VCaP (cell line): ENCODE measurements around the gene OAF.

Experiments used
- H3K27ac ChIP-seq: fragments of 450-650 bp; 2 replicates; pipeline ENCODE4 v1.5.1; 2017
- TF ChIP-seq, protein P1 (sequence below): fragments of 450-650 bp; conservative IDR thresholded peaks from 2 replicates; pipeline ENCODE4 v1.5.1; 2017; ENCODE audit warnings: mild to moderate bottlenecking, moderate library complexity

Gene OAF

GRCh38 chr11:120220747-120221037 is 9.9 kb downstream of the OAF start:
- TF ChIP-seq, protein P1, sequence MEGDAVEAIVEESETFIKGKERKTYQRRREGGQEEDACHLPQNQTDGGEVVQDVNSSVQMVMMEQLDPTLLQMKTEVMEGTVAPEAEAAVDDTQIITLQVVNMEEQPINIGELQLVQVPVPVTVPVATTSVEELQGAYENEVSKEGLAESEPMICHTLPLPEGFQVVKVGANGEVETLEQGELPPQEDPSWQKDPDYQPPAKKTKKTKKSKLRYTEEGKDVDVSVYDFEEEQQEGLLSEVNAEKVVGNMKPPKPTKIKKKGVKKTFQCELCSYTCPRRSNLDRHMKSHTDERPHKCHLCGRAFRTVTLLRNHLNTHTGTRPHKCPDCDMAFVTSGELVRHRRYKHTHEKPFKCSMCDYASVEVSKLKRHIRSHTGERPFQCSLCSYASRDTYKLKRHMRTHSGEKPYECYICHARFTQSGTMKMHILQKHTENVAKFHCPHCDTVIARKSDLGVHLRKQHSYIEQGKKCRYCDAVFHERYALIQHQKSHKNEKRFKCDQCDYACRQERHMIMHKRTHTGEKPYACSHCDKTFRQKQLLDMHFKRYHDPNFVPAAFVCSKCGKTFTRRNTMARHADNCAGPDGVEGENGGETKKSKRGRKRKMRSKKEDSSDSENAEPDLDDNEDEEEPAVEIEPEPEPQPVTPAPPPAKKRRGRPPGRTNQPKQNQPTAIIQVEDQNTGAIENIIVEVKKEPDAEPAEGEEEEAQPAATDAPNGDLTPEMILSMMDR: no peak
- H3K27ac ChIP-seq: no peak overlapping the region

DNA sequence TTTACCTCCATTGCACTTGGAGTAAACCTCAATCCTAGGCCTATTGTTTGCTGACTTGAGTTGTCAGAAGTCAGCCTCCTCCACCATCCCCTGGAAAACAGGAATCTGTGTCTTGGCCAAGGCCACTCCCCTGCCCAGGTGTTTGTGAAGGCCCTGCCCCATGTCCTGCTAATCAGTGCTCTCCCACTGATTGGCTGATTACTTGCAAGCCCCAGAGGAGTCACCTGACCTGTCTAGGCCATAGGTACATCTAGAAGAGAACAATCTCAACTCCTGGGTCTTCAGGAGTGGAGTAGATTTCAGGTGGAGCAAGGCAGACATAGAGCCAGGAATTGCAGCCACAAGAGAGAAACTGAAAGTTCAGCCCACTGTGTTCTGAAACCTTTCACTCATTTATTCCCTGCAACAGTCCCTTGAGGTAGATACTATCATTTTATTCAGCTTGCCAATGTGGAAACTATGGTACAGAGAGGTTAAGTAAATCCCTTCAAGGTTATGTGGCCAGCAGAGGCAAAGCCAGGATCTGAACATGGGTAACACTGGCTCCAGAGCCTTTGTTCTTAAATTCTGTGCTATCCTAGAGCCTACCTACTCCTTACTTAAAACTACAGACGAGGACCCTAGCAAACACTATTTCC is 10.4 kb downstream of the OAF start:
- TF ChIP-seq, protein P1: no peak
- H3K27ac ChIP-seq: no peak overlapping the region

- no peak overlapping the region for H3K27ac ChIP-seq
- TF ChIP-seq, protein P1: no peak
Measured at GRCh38 chr11:120222916-120223315, 12.1 kb downstream of the OAF start.

GRCh38 chr11:120223793-120224192 is 13.0 kb downstream of the OAF start:
- no peak overlapping the region for H3K27ac ChIP-seq
- TF ChIP-seq, protein P1: no peak

- TF ChIP-seq, protein P1: no peak
- H3K27ac ChIP-seq: no peak overlapping the region
Measured at GRCh38 chr11:120224361-120224760, 13.5 kb downstream of the OAF start.

DNA sequence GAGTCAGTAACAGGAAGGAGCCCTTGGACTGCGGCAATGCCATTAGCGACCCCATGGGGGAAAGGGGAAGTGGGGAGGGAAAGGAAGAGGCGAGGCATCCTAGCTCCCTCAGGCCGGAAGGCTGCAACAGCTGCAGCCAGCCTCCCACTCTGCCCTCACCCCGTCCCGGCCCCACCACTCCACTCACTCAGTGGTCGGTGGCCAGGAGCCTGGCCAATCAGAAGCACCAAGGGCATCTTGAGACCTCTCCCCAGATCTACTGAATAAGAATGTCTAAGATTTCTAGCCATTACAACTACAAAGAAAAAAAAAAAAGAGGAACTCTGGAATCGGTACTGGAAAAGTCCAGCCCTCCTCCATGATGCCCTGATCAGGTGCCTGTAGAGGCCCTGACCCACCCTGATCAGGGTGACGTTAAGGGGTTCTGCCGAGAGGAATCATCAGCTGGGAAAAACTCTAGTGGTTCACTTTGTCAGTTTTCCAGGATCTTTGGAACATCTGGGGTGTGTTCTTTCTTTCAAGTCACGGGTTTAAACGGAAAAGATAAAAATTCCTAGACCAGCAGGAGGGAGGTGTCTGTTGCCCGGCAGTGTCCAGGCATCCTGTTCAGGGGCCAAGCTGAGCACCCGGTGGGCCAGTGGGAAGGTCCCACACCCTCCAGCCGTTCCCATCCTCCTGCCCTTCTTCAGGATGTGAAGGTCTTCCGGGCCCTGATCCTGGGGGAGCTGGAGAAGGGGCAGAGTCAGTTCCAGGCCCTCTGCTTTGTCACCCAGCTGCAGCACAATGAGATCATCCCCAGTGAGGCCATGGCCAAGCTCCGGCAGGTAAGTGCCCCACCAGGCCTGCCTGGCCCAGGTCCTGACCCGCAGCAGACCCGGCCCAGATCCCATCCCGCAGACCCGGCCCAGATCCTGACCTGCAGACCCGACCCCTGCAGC is 14.4 kb downstream of the OAF start:
- no peak overlapping the region for H3K27ac ChIP-seq
- TF ChIP-seq, protein P1: no peak

GRCh38 chr11:120226242-120226641 is 15.4 kb downstream of the OAF start:
- TF ChIP-seq, protein P1: no peak
- no peak overlapping the region for H3K27ac ChIP-seq
